Gastrocnemius medialis (tissue), 4 donors: ENCODE measurements around the gene LEAP2.

Source experiments
- POLR2A ChIP-seq, 2 donors: fragments of 450-650 bp; IDR thresholded peaks; one replicate each; pipeline ENCODE4 v1.6.1; 2017; ENCODE audit warnings: antibody characterized with exemption in 2 of 2, mild to moderate bottlenecking in 2 of 2, moderate library complexity in 2 of 2
- TF ChIP-seq, protein P1 (sequence below), 5 experiments: fragments of 450-650 bp in 3 of 5; fragments of 200-600 bp in 2 of 5; sonication (generic) in 2 of 5; IDR thresholded peaks in 4 of 5; conservative IDR thresholded peaks in 1 of 5; 1 replicate in 4 of 5; 2 replicates in 1 of 5; pipeline ENCODE4 v1.5.1; 2016 to 2019; ENCODE audit warnings: antibody characterized with exemption in 5 of 5, mild to moderate bottlenecking in 3 of 5, moderate library complexity in 3 of 5

DNA sequence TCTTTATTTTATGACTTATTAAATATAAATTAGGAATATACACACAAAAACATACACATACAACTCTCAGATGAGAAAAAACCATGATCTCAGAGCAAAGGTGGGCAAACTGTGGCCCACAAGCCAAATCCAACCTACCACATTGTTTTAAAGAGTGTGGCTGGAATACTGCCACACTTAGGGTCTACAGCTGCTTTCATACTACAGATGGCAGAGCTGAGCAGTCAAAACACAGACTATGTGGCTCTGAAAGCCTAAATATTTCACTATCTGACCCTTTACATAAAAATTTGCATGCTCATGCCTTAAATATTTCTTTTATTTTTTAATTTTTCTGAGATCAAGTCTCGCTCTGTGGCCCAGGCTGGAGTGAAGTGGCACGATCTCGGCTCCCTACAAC lies 28.3 kb downstream of the LEAP2 start:
- TF ChIP-seq, protein P1, sequence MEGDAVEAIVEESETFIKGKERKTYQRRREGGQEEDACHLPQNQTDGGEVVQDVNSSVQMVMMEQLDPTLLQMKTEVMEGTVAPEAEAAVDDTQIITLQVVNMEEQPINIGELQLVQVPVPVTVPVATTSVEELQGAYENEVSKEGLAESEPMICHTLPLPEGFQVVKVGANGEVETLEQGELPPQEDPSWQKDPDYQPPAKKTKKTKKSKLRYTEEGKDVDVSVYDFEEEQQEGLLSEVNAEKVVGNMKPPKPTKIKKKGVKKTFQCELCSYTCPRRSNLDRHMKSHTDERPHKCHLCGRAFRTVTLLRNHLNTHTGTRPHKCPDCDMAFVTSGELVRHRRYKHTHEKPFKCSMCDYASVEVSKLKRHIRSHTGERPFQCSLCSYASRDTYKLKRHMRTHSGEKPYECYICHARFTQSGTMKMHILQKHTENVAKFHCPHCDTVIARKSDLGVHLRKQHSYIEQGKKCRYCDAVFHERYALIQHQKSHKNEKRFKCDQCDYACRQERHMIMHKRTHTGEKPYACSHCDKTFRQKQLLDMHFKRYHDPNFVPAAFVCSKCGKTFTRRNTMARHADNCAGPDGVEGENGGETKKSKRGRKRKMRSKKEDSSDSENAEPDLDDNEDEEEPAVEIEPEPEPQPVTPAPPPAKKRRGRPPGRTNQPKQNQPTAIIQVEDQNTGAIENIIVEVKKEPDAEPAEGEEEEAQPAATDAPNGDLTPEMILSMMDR (IDR thresholded peaks at IDR 0.05 in 4 of 5, conservative IDR thresholded peaks at IDR 0.05 in 1 of 5) = no peak
- no peak for TF ChIP-seq POLR2A (IDR thresholded peaks at IDR 0.05)
